GM12872 (cell line): ENCODE results near the gene OR13F1.

ENCODE experiments used
- TF ChIP-seq, protein P1 (sequence below): IDR thresholded peaks from 3 replicates; pipeline ENCODE4 v1.5.1; 2011; ENCODE audit warnings: low read depth, mild to moderate bottlenecking, low read length, moderate library complexity; ENCODE audit not compliant: insufficient read depth

The OR13F1 gene

GRCh38 chr9:104503440-104503839 is 623 bp upstream of the OR13F1 start:
- TF ChIP-seq, protein P1, sequence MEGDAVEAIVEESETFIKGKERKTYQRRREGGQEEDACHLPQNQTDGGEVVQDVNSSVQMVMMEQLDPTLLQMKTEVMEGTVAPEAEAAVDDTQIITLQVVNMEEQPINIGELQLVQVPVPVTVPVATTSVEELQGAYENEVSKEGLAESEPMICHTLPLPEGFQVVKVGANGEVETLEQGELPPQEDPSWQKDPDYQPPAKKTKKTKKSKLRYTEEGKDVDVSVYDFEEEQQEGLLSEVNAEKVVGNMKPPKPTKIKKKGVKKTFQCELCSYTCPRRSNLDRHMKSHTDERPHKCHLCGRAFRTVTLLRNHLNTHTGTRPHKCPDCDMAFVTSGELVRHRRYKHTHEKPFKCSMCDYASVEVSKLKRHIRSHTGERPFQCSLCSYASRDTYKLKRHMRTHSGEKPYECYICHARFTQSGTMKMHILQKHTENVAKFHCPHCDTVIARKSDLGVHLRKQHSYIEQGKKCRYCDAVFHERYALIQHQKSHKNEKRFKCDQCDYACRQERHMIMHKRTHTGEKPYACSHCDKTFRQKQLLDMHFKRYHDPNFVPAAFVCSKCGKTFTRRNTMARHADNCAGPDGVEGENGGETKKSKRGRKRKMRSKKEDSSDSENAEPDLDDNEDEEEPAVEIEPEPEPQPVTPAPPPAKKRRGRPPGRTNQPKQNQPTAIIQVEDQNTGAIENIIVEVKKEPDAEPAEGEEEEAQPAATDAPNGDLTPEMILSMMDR = no peak

GRCh38 chr9:104506565-104506964 is 2.5 kb downstream of the OR13F1 start:
- TF ChIP-seq, protein P1 = no peak

DNA sequence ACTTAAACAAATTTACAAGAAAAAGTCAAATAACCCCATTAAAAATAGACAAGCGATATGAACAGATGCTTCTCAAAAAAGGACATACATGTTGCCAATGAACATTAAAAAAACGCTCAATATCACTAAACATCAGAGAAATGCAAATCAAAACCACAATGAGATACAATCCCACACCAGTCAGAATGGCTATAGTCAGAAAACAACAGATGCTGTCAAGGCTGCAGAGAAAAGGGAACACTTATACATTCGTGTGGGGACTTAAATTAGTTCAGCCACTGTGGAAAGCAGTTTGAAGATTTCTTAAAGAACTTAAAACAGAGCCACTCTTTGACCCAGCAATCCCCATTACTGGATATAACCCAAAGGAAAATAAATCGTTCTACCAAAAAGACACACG is 10.8 kb downstream of the OR13F1 start:
- TF ChIP-seq, protein P1 = no peak

- TF ChIP-seq, protein P1 = no peak
Measured at GRCh38 chr9:104527109-104527508, 23.0 kb downstream of the OR13F1 start, which contains the start of gene OR13C4. Gene OR13C4, minus strand, starts transcription at chr9:104527209. Its CDS starts 0 bp downstream, at chr9:104527209.

DNA sequence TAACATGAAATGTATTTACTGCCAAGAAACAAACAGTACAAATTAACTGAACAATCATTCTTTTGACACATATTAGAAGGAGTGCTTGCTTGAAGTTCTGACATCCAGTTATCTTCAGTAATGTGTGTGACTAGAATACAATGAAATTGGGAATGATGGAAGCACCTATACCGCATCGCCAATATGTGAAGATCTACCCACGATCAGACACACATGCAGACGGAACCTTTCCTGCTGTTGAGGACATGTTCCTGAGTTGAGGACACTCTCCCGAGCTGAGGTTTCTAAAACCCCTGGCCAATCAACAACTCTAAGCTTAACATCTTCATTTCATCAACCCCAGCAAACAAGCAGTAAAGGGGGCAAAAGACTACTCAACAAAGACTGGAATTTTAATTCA is 32.7 kb downstream of the OR13F1 start, which contains the start of gene OR13C3:
Gene OR13C3 (minus strand): TSS at position 101 of the 400 bp plus-strand sequence. CDS start 133 bp downstream, outside the sequence.
- TF ChIP-seq, protein P1 = no peak

DNA sequence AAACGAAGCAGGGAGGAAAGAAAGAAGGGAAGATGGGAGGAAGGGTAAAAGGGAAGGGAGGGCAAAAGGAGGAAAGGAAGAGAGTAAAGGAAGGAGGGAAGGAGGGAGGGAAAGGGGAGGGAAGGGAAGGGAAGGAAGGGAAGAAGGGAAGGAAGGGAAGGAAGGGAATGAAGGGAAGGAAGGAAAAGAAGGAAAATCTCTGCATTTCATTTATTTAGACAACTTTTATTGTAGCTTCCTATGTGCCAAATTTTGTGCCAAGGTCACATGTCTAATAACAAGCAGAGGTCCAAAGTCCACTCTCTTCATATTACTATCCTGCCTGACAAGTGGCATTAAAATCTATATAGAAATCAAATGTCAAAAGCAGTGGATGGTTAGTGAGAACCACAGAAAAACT is 35.2 kb downstream of the OR13F1 start:
- TF ChIP-seq, protein P1 = no peak

DNA sequence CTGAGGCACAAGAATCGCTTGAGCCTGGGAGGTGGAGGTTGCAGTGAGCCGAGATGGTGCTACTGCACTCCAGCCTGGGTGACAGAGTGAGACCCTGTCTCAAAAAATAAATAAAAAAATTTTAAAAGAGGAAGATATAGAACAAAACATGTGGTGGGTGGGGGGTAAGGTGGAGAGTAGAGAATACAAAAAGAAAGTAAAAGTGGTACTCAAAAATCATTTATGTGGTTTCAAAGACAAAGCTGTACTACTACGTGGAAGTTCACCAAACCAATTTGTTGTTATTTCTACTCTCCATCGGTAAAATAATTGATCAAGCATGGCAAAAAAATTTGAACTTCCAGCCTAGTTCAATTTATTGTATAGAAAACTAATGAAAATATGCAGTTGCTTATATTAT is 40.6 kb downstream of the OR13F1 start:
- TF ChIP-seq, protein P1 = no peak
